Chondrocyte (in vitro differentiated cells): Measurements from ENCODE around the gene RHOT2. TPM values are rescaled to one million over a fixed set of nuclear protein-coding genes. Genes with fewer than 3 reads are reported as not detected.

ENCODE experiments used
- DNase-seq: peaks from one replicate; pipeline ENCODE4 v3.0.0; 2021; ENCODE audit warnings: mixed read lengths, low spot score
- H3K27ac Mint-ChIP-seq: one replicate; pipeline ENCODE4 v1.8.0; 2021; ENCODE audit warnings: mild to moderate bottlenecking, moderate library complexity, mixed read lengths; ENCODE audit not compliant: unreplicated experiment
- H3K27me3 Mint-ChIP-seq: 2 replicates; pipeline ENCODE4 v1.8.0; 2021; ENCODE audit warnings: low read depth, mixed read lengths
- H3K36me3 Mint-ChIP-seq: 2 replicates; pipeline ENCODE4 v1.8.0; 2021; ENCODE audit warnings: low read depth, mixed read lengths
- H3K4me1 Mint-ChIP-seq: 2 replicates; pipeline ENCODE4 v1.8.0; 2021; ENCODE audit warnings: low read depth, mild to moderate bottlenecking, mixed read lengths
- H3K4me3 Mint-ChIP-seq: one replicate; pipeline ENCODE4 v1.8.0; 2021; ENCODE audit warnings: mild to moderate bottlenecking, moderate library complexity, mixed read lengths; ENCODE audit not compliant: unreplicated experiment
- H3K9me3 Mint-ChIP-seq: 2 replicates; pipeline ENCODE4 v1.8.0; 2021; ENCODE audit warnings: low read depth, mixed read lengths
- long read RNA-seq: library from polyadenylated mRNA; stranded (forward); transcript quantifications from one replicate; pipeline ENCODE4 v2.0.0, GENCODE V29; 2021
- total RNA-seq: library from RNA; stranded (reverse); gene quantifications from 3 replicates; pipeline ENCODE4 v1.2.1, GENCODE V29; 2021
- TF ChIP-seq, protein P1 (sequence below): fragments of 200-600 bp; sonication (generic); IDR thresholded peaks from 2 replicates; pipeline ENCODE4 v1.5.0; 2021; ENCODE audit warnings: antibody characterized with exemption, mild to moderate bottlenecking, moderate library complexity

The RHOT2 gene
- total RNA-seq, result 101 to 109 TPM (median 106 TPM) in 3 replicates
- long read RNA-seq, transcript RHOT2-201 (19 exons, 2,539 nt), result major isoform, 37 of 176 reads
- long read RNA-seq, partial matches to known transcripts, result 13 of 176 reads
- long read RNA-seq, other reads (novel, unspliced or antisense), result 126 of 176 reads

DNA sequence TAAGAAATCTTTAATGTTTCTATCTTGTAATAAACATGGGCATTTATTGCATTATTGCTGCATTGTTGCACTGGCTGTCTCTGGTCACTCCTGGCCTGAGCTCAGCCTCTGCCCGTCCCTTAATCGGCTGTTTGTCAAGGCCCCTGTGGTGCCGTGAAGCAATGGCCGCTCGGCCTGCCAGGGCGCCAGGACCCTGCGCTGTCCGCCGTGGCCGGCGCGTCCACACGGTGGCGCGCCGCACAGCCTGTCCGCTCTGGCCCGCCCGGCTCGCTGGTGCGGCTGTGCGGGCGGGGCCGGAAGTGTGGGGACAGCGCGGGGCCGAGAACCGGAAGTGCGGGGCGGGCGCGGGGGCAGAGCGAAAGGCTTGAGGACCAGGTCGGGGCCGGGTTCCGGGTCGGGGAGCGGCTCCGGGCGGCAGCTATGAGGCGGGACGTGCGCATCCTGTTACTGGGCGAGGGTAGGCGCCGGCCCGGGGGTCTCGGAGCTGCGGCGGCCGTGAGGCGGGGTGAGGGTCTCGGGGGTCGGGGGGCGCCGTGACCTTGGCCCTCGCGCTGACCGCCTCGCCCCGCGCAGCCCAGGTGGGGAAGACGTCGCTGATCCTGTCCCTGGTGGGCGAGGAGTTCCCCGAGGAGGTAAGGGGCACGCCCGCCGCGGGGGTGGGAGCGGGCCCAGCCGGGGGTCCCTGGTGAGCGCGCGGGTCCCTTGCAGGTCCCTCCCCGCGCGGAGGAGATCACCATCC lies at the start of gene RHOT2:
Gene RHOT2 (plus strand): TSS at position 353 of the 739 bp plus-strand sequence. CDS start 68 bp downstream, at position 421.
- TF ChIP-seq, protein P1, sequence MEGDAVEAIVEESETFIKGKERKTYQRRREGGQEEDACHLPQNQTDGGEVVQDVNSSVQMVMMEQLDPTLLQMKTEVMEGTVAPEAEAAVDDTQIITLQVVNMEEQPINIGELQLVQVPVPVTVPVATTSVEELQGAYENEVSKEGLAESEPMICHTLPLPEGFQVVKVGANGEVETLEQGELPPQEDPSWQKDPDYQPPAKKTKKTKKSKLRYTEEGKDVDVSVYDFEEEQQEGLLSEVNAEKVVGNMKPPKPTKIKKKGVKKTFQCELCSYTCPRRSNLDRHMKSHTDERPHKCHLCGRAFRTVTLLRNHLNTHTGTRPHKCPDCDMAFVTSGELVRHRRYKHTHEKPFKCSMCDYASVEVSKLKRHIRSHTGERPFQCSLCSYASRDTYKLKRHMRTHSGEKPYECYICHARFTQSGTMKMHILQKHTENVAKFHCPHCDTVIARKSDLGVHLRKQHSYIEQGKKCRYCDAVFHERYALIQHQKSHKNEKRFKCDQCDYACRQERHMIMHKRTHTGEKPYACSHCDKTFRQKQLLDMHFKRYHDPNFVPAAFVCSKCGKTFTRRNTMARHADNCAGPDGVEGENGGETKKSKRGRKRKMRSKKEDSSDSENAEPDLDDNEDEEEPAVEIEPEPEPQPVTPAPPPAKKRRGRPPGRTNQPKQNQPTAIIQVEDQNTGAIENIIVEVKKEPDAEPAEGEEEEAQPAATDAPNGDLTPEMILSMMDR, result peak; percentile 87
- Mint-ChIP-seq H3K27me3 (no peaks in the 10 kb centered on the region), H3K27ac (peak within 1 kb of the TSS; percentile 81), H3K36me3 (peaks cover 1% of the 10 kb centered on the region), H3K9me3 (no peaks in the 10 kb centered on the region), H3K4me3 (peak within 1 kb of the TSS; percentile 76), H3K4me1 (peaks cover 8% of the 10 kb centered on the region)
- no peak for DNase-seq

DNA sequence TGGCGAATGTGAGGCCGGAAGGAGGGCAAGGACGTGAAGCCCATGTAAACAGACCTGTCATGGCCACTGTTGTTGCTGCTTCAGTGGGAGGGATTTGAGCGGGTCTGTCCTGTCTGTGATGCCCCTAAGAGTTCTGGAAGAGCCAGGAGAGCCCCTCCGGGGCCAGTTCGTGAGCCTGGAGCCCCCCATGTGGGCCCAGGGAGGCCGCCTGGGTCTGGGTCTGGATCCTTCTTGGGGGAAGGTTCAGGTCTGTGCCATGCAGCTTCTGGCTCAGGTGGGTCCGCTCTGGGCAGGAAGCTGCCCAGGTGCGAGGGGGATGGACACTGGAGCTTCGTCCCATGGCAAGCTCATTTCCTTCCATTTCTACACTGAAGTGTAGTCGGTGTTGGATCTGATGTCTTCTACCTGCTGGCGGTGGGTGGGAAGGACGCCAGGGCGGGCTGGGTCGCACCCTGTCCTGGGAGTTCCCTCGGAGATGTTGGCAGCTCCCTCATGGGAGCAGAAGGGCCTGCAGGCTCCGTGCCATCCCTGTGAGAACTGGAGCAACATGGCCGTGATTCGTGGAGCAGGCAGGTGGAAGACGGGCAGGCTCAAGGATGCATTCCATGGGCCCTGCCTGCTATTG lies 48.3 kb upstream of the RHOT2 start:
- Mint-ChIP-seq H3K4me1 (peaks cover 12% of the 10 kb centered on the region), H3K27ac (no peak overlapping the region), H3K27me3 (no peaks in the 10 kb centered on the region), H3K9me3 (no peaks in the 10 kb centered on the region), H3K36me3 (no peaks in the 10 kb centered on the region), H3K4me3 (no peak overlapping the region)
- TF ChIP-seq, protein P1, result no peak
- peak; percentile 61 for DNase-seq

- H3K9me3 Mint-ChIP-seq, result no peaks in the 10 kb centered on the region
- no peak overlapping the region for H3K27ac Mint-ChIP-seq
- no peak for DNase-seq
- peaks cover 12% of the 10 kb centered on the region for H3K4me1 Mint-ChIP-seq
- H3K36me3 Mint-ChIP-seq, result no peaks in the 10 kb centered on the region
- no peaks in the 10 kb centered on the region for H3K27me3 Mint-ChIP-seq
- TF ChIP-seq, protein P1, result no peak
- H3K4me3 Mint-ChIP-seq, result no peak overlapping the region
Observed at GRCh38 chr16:620700-621525, 47.0 kb upstream of the RHOT2 start.

DNA sequence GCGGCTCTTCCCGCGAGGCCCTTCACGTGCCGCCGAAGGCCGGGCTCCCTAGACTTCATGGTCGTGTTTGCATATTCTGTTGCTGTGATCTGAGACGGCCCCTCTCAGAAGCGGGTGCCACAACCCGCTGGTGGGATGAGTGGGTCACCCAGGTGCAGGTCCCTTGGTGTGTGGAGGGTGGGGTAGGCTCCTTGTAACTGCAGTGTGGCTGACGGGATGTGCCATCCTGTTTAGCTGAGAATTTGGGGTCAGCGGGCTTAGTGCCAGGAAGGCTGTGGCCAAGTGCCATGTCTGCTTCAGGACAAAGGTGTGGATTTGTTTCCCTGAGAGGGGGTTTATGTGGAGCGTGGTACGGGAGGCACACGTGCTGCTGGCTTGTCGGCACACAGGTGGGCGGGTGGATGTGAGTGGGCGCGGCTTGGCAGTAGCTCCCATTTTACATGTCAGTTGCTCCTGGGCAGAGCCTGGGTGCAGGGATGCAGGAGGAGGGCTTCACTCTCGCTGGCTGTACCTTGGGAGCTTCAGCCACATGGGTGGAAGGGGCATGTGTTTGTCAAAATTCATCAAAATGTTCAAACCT lies 46.3 kb upstream of the RHOT2 start:
- Mint-ChIP-seq H3K9me3 (no peaks in the 10 kb centered on the region), H3K4me3 (peak overlapping the region; percentile 28), H3K4me1 (peaks cover 15% of the 10 kb centered on the region), H3K27ac (peak overlapping the region; percentile 80), H3K27me3 (no peaks in the 10 kb centered on the region), H3K36me3 (peaks cover under 1% of the 10 kb centered on the region)
- TF ChIP-seq, protein P1, result no peak
- DNase-seq, result no peak

GRCh38 chr16:622920-623280 lies 45.0 kb upstream of the RHOT2 start:
- TF ChIP-seq, protein P1, result no peak
- Mint-ChIP-seq H3K4me1 (peaks cover 28% of the 10 kb centered on the region), H3K36me3 (peaks cover 2% of the 10 kb centered on the region), H3K27me3 (no peaks in the 10 kb centered on the region), H3K4me3 (no peak overlapping the region), H3K9me3 (no peaks in the 10 kb centered on the region), H3K27ac (no peak overlapping the region)
- no peak for DNase-seq
